Measurements from ENCODE around the gene CYP27C1.

Gene CYP27C1

GRCh38 chr2:127154396-127154795 is 65.7 kb downstream of the CYP27C1 start:
- no peak for DNase-seq (ENCODE audit: low read depth in 2 of 2)

- DNase-seq (ENCODE audit: low read depth in 2 of 2), result no peak
These were observed 66.4 kb downstream of the CYP27C1 start for GRCh38 chr2:127153691-127154158.

GRCh38 chr2:127150996-127151395 is 69.1 kb downstream of the CYP27C1 start:
- no peak for DNase-seq (ENCODE audit: low read depth in 2 of 2)

GRCh38 chr2:127149384-127149783 is 70.7 kb downstream of the CYP27C1 start:
- DNase-seq (ENCODE audit: low read depth in 2 of 2), result no peak

GRCh38 chr2:127146820-127147502 is 73.1 kb downstream of the CYP27C1 start:
- no peak for DNase-seq (ENCODE audit: low read depth in 2 of 2)

GRCh38 chr2:127146071-127146725 is 73.9 kb downstream of the CYP27C1 start:
- no peak for DNase-seq (ENCODE audit: low read depth in 2 of 2)

GRCh38 chr2:127145280-127145895 is 74.7 kb downstream of the CYP27C1 start:
- no peak for DNase-seq (ENCODE audit: low read depth in 2 of 2)

- DNase-seq (ENCODE audit: low read depth in 2 of 2), result no peak
These were observed 76.0 kb downstream of the CYP27C1 start for GRCh38 chr2:127143841-127144782.

GRCh38 chr2:127142663-127143630 is 77.2 kb downstream of the CYP27C1 start:
- DNase-seq (ENCODE audit: low read depth in 2 of 2), result no peak

GRCh38 chr2:127140538-127140937 is 79.6 kb downstream of the CYP27C1 start:
- DNase-seq (ENCODE audit: low read depth in 2 of 2), result no peak

GRCh38 chr2:127139766-127140165 is 80.3 kb downstream of the CYP27C1 start:
- DNase-seq (ENCODE audit: low read depth in 2 of 2), result no peak

GRCh38 chr2:127138281-127138680 is 81.8 kb downstream of the CYP27C1 start:
- DNase-seq (ENCODE audit: low read depth in 2 of 2), result no peak

- DNase-seq (ENCODE audit: low read depth in 2 of 2), result no peak
These were observed 82.4 kb downstream of the CYP27C1 start for GRCh38 chr2:127137741-127138140.

GRCh38 chr2:127137225-127137624 is 82.9 kb downstream of the CYP27C1 start:
- DNase-seq (ENCODE audit: low read depth in 2 of 2), result no peak

- DNase-seq (ENCODE audit: low read depth in 2 of 2), result no peak
These were observed 85.0 kb downstream of the CYP27C1 start for GRCh38 chr2:127134833-127135830.

- no peak for DNase-seq (ENCODE audit: low read depth in 2 of 2)
These were observed 85.9 kb downstream of the CYP27C1 start for GRCh38 chr2:127134235-127134634.

All from stimulated activated CD8-positive, alpha-beta memory T cell treated with anti-CD3 and anti-CD28 coated beads, Interleukin-15, amount 100 ng/mL, for 4 hours (primary cell).